ENCODE measurements around the gene ADISSP. TPM values are rescaled to one million over a fixed set of nuclear protein-coding genes. Genes with fewer than 3 reads are reported as not detected.

The ADISSP gene
- total and polyA plus RNA-seq, 2 of the 13 experiments (the other 11 are each of a cell fraction or from before 2014, with no cell fraction given): 38.3 to 90.6 TPM

DNA sequence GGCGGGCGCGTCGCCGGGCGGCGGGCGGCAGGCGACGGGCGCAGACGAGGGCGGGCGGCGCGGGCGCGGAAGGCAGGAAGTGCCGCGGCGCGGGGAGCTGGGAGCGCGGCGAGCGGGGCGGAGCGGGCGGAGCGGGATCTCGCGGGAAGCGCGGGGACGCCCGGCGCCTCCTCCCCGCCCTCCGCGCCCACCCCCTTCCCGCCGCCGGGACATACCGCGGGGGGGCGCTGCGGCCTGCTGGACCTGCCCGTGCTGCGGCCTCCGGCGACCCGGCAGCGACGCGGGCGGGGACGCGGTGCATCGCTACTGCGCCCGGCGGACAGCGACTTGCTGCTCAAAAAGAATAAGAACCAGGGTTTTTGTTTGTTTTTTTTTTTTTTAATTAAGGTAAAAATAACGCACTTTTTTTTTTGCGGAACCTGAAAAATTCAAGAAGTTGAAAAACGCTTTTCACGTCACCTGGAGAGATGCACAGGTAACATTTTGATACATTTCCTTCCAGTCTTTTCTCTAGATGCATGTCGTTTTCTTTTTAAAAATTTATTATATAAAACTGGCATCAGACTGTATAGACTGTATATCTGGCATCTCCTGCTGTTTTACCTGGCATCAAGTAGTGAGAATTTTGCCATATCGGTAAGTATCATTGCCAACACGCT lies 19.2 kb upstream of the ADISSP start, which contains the start of gene CENPB (continued):
- TF ChIP-seq ZNF235 (CRISPR knock-in tag; IDR thresholded peaks at IDR 0.05; ENCODE audit: borderline replicate concordance) (no peak), TCF12 (IDR thresholded peaks at IDR 0.05) (no peak), TCF12 (CRISPR knock-in tag; IDR thresholded peaks at IDR 0.05) (no peak), SMAD3 (CRISPR knock-in tag; IDR thresholded peaks at IDR 0.05) (no peak), SKI (IDR thresholded peaks at IDR 0.05; ENCODE audit: partially characterized antibody) (no peak), PHB2 (IDR thresholded peaks at IDR 0.05; ENCODE audit: partially characterized antibody) (no peak), MTF1 (CRISPR knock-in tag; IDR thresholded peaks at IDR 0.05) (no peak), ZFP91 (CRISPR knock-in tag; IDR thresholded peaks at IDR 0.05; ENCODE audit: borderline replicate concordance) (no peak), ZNF44 (CRISPR knock-in tag; IDR thresholded peaks at IDR 0.05) (no peak), JDP2 (CRISPR knock-in tag; IDR thresholded peaks at IDR 0.05; ENCODE audit: borderline replicate concordance) (no peak), MTA3 (CRISPR knock-in tag; IDR thresholded peaks at IDR 0.05) (no peak), FOXA3 (CRISPR knock-in tag; IDR thresholded peaks at IDR 0.05) (peak; percentile 53; the same call in 1 of the 2 replicates), STAT6 (CRISPR knock-in tag; IDR thresholded peaks at IDR 0.05; ENCODE audit: borderline replicate concordance) (no peak), ZNF17 (CRISPR knock-in tag; IDR thresholded peaks at IDR 0.05) (no peak), ZNF460 (CRISPR knock-in tag; IDR thresholded peaks at IDR 0.05; ENCODE audit: borderline replicate concordance) (no peak), ZNF547 (CRISPR knock-in tag; IDR thresholded peaks at IDR 0.05) (0 out of 2 replicates have a peak, but pooled peaks have one; percentile 35), ZNF619 (CRISPR knock-in tag; IDR thresholded peaks at IDR 0.05) (no peak), CAMTA2 (CRISPR knock-in tag; IDR thresholded peaks at IDR 0.05; ENCODE audit: borderline replicate concordance) (no peak), SOX6 (IDR thresholded peaks at IDR 0.05) (no peak), SOX6 (CRISPR knock-in tag; IDR thresholded peaks at IDR 0.05) (no peak), ZNF883 (CRISPR knock-in tag; IDR thresholded peaks at IDR 0.05; ENCODE audit: not compliant biosample characterization) (no peak), ZNF761 (CRISPR knock-in tag; conservative IDR thresholded peaks at IDR 0.05) (no peak), TBL1XR1 (IDR thresholded peaks at IDR 0.05; ENCODE audit: borderline replicate concordance, low read length, partially characterized antibody) (no peak)
- TF ChIP-seq, protein P1, sequence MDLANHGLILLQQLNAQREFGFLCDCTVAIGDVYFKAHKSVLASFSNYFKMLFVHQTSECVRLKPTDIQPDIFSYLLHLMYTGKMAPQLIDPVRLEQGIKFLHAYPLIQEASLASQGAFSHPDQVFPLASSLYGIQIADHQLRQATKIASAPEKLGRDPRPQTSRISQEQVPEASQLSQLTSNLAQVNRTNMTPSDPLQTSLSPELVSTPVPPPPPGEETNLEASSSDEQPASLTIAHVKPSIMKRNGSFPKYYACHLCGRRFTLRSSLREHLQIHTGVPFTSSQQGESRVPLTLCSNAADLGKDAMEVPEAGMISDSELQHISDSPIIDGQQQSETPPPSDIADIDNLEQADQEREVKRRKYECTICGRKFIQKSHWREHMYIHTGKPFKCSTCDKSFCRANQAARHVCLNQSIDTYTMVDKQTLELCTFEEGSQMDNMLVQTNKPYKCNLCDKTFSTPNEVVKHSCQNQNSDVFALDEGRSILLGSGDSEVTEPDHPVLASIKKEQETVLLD (CRISPR knock-in tag; IDR thresholded peaks at IDR 0.05; ENCODE audit: low read depth): peak; percentile 69; the same call in 1 of the 2 replicates
- TF ChIP-seq, protein P2, sequence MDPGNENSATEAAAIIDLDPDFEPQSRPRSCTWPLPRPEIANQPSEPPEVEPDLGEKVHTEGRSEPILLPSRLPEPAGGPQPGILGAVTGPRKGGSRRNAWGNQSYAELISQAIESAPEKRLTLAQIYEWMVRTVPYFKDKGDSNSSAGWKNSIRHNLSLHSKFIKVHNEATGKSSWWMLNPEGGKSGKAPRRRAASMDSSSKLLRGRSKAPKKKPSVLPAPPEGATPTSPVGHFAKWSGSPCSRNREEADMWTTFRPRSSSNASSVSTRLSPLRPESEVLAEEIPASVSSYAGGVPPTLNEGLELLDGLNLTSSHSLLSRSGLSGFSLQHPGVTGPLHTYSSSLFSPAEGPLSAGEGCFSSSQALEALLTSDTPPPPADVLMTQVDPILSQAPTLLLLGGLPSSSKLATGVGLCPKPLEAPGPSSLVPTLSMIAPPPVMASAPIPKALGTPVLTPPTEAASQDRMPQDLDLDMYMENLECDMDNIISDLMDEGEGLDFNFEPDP (CRISPR knock-in tag; conservative IDR thresholded peaks at IDR 0.05): no peak

Measured in HepG2 (cell line).